Sigmoid colon (tissue), 7 donors: ENCODE results near the gene SRM. TPM values are rescaled to one million over a fixed set of nuclear protein-coding genes. Genes with fewer than 3 reads are reported as not detected.

Source experiments
- DNase-seq: peaks from one replicate; pipeline ENCODE4 v3.0.0-alpha.2; 2019
- H3K27ac ChIP-seq, 4 donors: fragments of 200-600 bp; sonication (generic); one replicate each; pipeline ENCODE4 v1.5.1; 2016 to 2019; ENCODE audit warnings: mild to moderate bottlenecking in 1 of 4
- H3K27me3 ChIP-seq, 3 donors: fragments of 200-600 bp; sonication (generic); one replicate each; pipeline ENCODE4 v1.5.1; 2019; ENCODE audit warnings: mild to moderate bottlenecking in 1 of 3
- H3K36me3 ChIP-seq, 4 donors: fragments of 200-600 bp; sonication (generic); one replicate each; pipeline ENCODE4 v1.5.1; 2016 to 2019
- H3K4me1 ChIP-seq, 4 donors: fragments of 200-600 bp; sonication (generic); one replicate each; pipeline ENCODE4 v1.5.1; 2017 to 2019
- H3K4me3 ChIP-seq, 4 donors: fragments of 200-600 bp; sonication (generic); one replicate each; pipeline ENCODE4 v1.5.1; 2017 to 2019; ENCODE audit warnings: mild to moderate bottlenecking in 2 of 4, moderate library complexity in 1 of 4
- H3K9me3 ChIP-seq, 4 donors: fragments of 200-600 bp in 3 of 4; sonication (generic) in 3 of 4; one replicate each; pipeline versions ENCODE4 v1.5.1 to v1.6.1; 2013 to 2019
- EP300 ChIP-seq, 4 donors: sonication (generic); formaldehyde crosslinking; IDR thresholded peaks; one replicate each; pipeline ENCODE4 v1.6.1; 2017; ENCODE audit warnings: antibody characterized with exemption in 4 of 4
- POLR2A ChIP-seq, 2 donors: fragments of 450-650 bp; IDR thresholded peaks; one replicate each; pipeline ENCODE4 v1.6.1; 2016; ENCODE audit warnings: antibody characterized with exemption in 2 of 2, mild to moderate bottlenecking in 2 of 2, moderate library complexity in 2 of 2
- POLR2AphosphoS5 ChIP-seq, 4 donors: sonication (generic); formaldehyde crosslinking; IDR thresholded peaks; one replicate each; pipeline ENCODE4 v1.6.1; 2017; ENCODE audit warnings: antibody characterized with exemption in 4 of 4
- WGBS, 2 donors: extraction: QIAGEN DNeasy Blood & Tissue Kit; methylation state at CpG; one replicate each; pipeline ENCODE4 v1.1.7; 2013; 5-methylcytosine and 5-hydroxymethylcytosine counted together
- intact Hi-C: fragments of 100-400 bp; cut with DNase I; formaldehyde crosslinking; loops from one replicate; pipeline ENCODE4 v1.15.1; 2023
- polyA plus RNA-seq, 3 donors: library from polyadenylated mRNA; stranded (reverse); fragments of 200-250 nt; gene quantifications; one replicate each; pipeline ENCODE4 v1.2.3, GENCODE V29; 2013
- total RNA-seq, 4 donors: library from RNA; depleted of rRNA; stranded (reverse); fragments of >200 nt; gene quantifications; one replicate each; pipeline ENCODE4 v1.1.0, GENCODE V29; 2016
- TF ChIP-seq, protein P1 (sequence below), 4 experiments: fragments of 450-650 bp in 3 of 4; fragments of 200-600 bp in 1 of 4; IDR thresholded peaks; one replicate each; pipeline ENCODE4 v1.5.1; 2016 to 2019; ENCODE audit warnings: antibody characterized with exemption in 4 of 4, mild to moderate bottlenecking in 3 of 4, moderate library complexity in 2 of 4
- donor health status: healthy with polysubstance abuse.
- donor health status: Bipolar disorder and iron deficiency.
- donor health status: healthy.

Gene SRM
- total and polyA plus RNA-seq, 7 donors, result 17.8 to 77.1 (median 28.5) TPM

DNA sequence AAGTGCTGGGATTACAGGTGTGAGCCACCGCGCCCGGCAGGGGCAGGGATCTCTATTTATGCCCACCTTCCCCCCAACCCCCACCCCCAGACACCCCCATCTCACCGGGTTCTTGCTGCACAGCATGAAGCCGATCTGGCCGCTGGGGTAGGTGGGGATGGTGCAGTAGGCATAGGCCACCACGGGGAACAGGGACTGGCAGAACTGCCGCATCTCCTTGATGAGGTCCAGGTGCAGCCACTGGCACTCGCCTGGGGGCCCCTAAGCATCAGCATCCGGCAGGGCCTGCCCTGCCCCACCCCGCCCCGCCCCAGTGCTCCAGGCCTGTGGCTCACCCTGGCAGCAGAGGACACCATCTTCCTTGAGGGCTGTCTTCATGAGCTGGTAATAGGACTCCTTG is 4.1 kb downstream of the SRM start:
- Histone ChIP-seq H3K4me3 (no peak overlapping the region), H3K27ac (no peak overlapping the region), H3K36me3 (peaks cover 0 to 36% (median 7%) of the 10 kb centered on the region in 4 donors), H3K27me3 (peaks cover 0 to 13% (median 0%) of the 10 kb centered on the region in 3 donors), H3K4me1 (peaks cover 0 to 22% (median 14%) of the 10 kb centered on the region in 4 donors), H3K9me3 (no peaks in the 10 kb centered on the region)
- intact Hi-C loops, result no loop called here
- WGBS, 2 donors, result 74 to 87% methylated on average over 12 of the region's 12 CpGs
- TF ChIP-seq POLR2A (IDR thresholded peaks at IDR 0.05), result no peak
- TF ChIP-seq, protein P1, sequence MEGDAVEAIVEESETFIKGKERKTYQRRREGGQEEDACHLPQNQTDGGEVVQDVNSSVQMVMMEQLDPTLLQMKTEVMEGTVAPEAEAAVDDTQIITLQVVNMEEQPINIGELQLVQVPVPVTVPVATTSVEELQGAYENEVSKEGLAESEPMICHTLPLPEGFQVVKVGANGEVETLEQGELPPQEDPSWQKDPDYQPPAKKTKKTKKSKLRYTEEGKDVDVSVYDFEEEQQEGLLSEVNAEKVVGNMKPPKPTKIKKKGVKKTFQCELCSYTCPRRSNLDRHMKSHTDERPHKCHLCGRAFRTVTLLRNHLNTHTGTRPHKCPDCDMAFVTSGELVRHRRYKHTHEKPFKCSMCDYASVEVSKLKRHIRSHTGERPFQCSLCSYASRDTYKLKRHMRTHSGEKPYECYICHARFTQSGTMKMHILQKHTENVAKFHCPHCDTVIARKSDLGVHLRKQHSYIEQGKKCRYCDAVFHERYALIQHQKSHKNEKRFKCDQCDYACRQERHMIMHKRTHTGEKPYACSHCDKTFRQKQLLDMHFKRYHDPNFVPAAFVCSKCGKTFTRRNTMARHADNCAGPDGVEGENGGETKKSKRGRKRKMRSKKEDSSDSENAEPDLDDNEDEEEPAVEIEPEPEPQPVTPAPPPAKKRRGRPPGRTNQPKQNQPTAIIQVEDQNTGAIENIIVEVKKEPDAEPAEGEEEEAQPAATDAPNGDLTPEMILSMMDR (IDR thresholded peaks at IDR 0.05), result no peak
- no peak for DNase-seq

DNA sequence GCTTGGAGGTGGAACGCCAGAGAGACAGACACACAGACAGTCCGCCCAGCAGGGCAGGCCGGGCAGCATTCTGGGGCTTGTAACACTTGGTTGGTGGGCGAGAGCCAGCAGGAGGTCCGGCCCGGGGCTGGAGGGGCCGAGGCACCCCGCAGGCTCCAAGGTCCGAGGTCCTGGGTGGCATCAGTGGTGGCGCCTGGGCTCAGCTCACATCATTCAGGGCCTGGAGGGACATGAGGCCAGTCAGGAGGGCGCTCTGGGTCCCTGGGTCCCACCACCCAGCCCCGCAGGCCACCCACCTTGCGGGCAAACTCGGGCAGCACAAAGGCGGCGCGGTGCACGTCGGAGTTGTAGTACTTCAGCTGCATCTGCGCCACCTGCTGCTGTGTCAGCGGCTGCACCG is 5.2 kb downstream of the SRM start:
- Histone ChIP-seq H3K27me3 (peaks cover 0 to 13% (median 0%) of the 10 kb centered on the region in 3 donors), H3K36me3 (peaks cover 0 to 36% (median 7%) of the 10 kb centered on the region in 4 donors), H3K4me1 (peaks cover 0 to 18% (median 12%) of the 10 kb centered on the region in 4 donors), H3K9me3 (no peaks in the 10 kb centered on the region), H3K4me3 (no peak overlapping the region), H3K27ac (no peak overlapping the region)
- intact Hi-C loops, result no loop called here
- no peak for DNase-seq
- TF ChIP-seq POLR2AphosphoS5 (IDR thresholded peaks at IDR 0.05), result no peak
- TF ChIP-seq, protein P1 (IDR thresholded peaks at IDR 0.05), result no peak
- no peak for TF ChIP-seq POLR2A (IDR thresholded peaks at IDR 0.05)
- no peak for TF ChIP-seq EP300 (IDR thresholded peaks at IDR 0.05)
- WGBS, 2 donors, result 94 to 95% methylated on average over 22 of the region's 22 CpGs

DNA sequence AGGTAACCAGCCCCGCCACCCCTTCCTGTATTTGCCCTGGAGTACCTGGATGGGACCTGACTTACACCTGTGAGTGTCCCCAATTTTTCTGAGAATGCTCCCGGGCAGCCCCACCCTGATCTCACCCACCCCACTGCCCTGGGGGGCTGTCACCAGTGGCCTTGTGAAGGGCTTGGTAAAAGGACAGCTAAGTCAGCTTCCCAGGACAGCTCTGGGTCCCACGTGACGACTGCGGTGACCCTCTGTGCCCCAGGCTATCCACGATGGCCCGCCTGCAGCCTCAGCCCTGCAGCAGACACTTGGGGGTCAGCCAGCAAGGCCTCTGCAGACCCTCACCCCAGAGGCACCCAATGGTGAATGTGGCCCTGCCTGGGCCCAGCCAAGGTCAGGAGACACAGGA is 5.6 kb downstream of the SRM start:
- no peak for DNase-seq
- TF ChIP-seq POLR2A (IDR thresholded peaks at IDR 0.05), result no peak
- no peak for TF ChIP-seq POLR2AphosphoS5 (IDR thresholded peaks at IDR 0.05)
- TF ChIP-seq, protein P1 (IDR thresholded peaks at IDR 0.05), result no peak
- 85 to 95% methylated on average over 7 of the region's 7 CpGs for WGBS, 2 donors
- H3K4me1 ChIP-seq, result peaks cover 0 to 14% (median 9%) of the 10 kb centered on the region in 4 donors
- H3K27ac ChIP-seq, result no peak overlapping the region
- peaks cover 0 to 36% (median 7%) of the 10 kb centered on the region in 4 donors for H3K36me3 ChIP-seq
- H3K4me3 ChIP-seq, result no peak overlapping the region
- peaks cover 0 to 13% (median 0%) of the 10 kb centered on the region in 3 donors for H3K27me3 ChIP-seq
- H3K9me3 ChIP-seq, result no peaks in the 10 kb centered on the region
- intact Hi-C loops, result no loop called here

DNA sequence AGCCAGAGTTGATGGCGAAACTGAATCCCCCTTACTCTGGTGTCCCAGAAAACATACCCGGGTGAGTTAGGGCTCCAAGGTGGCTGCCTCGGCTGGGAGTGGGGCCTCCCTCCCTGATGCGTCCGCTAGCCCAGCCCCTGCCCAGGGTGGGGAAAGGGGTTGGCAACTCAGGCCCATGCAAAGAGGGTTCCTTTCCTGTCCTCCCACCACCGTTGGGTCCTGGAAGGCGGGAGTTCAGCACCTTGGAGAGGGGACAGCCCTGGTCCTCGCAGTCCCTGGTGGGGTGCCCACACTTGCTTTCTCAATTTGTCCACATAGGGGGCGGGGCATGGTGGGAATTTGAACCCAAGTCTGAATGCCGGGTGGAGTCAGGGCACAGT is 6.1 kb downstream of the SRM start:
- Histone ChIP-seq H3K4me3 (no peak overlapping the region), H3K27ac (no peak overlapping the region), H3K9me3 (no peaks in the 10 kb centered on the region), H3K4me1 (peaks cover 0 to 10% (median 5%) of the 10 kb centered on the region in 4 donors), H3K36me3 (peaks cover 0 to 36% (median 7%) of the 10 kb centered on the region in 4 donors), H3K27me3 (peaks cover 0 to 13% (median 0%) of the 10 kb centered on the region in 3 donors)
- WGBS, 2 donors, result 62 to 74% methylated on average over 10 of the region's 10 CpGs
- no peak for DNase-seq
- intact Hi-C loops, result no loop called here
- no peak for TF ChIP-seq POLR2AphosphoS5 (IDR thresholded peaks at IDR 0.05)
- TF ChIP-seq, protein P1 (IDR thresholded peaks at IDR 0.05), result no peak
- no peak for TF ChIP-seq POLR2A (IDR thresholded peaks at IDR 0.05)
- TF ChIP-seq EP300 (IDR thresholded peaks at IDR 0.05), result no peak
